Articular chondrocyte of knee joint (primary cell): ENCODE measurements around the gene FOXO3B. TPM values are rescaled to one million over a fixed set of nuclear protein-coding genes. Genes with fewer than 3 reads are reported as not detected.

ENCODE experiments used
- small RNA-seq: library from RNA; depleted of rRNA; stranded (forward); fragments of <200 nt; gene quantifications from one replicate; pipeline ENCODE3, GENCODE V24; 2012
- total RNA-seq: library from RNA; depleted of rRNA; stranded (reverse); fragments of >200 nt; gene quantifications from 2 replicates; pipeline ENCODE4 v1.2.3, GENCODE V29; 2012

The FOXO3B gene
- total RNA-seq, result 6.1 and 6.6 TPM in 2 replicates

DNA sequence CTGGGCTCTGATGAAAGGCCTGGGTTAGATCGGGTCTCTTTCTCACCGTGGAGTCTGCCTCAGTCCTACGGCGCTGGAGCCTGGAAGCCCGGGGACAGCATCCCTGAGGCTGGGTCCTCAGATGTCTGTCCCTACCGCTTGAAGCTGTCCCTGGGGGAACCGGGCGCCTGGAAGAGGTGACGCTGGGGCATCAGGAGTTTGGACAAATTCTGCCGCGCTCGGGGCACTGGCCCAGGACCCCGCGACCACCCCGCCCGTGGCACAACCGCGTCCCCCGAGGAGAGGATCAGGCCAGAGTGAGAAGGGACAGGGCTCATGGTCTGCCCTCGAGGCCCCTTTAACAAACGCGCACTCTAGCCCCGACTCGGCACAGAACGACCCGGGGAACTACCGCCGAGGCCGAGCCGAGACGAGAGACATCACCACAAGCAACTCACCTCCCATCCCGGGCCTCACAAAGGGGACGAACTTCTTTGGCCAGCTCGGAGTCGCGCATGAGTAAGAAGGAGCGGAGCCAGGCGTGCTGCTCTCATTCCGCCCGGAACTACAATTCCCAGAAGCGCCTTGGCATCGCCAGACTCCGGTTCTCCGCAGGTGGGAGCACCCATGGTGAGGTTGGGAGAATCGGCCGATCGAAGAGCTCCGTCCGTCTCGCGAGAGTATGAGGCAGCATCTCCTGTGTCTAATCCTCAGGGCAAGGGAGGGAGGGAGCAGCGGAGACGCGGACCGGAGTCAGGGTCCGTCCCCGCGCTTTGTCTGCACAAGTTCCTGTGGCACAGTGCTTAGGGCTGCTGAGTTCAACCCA, at the start of gene FOXO3B:
Gene FOXO3B (minus strand): TSS at position 548 of the 805 bp plus-strand sequence. CDS start 663 bp downstream, outside the sequence.

DNA sequence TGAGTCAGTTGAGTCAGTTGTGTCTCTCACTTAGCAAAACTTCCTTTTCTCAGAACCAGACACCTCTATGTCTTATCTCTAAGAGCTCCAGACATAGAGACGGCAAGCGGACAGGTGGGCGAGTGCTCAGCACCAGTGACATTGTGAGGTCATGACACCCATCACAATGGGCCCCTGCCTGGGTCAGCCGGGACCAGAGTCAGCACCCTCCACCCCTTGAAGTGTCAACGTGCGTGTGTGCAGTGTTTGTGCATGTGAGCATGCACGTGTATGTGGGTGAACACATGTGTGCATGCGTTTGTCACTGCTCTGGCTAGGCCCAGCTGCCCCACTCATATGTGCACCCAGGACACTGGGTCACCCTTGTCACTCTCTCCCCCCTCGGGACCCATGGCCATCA, 37.8 kb downstream of the FOXO3B start, which contains the start of gene TBC1D28:
Gene TBC1D28 (minus strand): TSS at position 101 of the 400 bp plus-strand sequence. CDS start 3,039 bp downstream, outside the sequence.

Small RNAs within 50 kb of the gene (small RNA-seq; reads per million reads assigned to genes)
- gene AC026271.2, result not detected
- not detected for gene AC026271.4

Other genes starting within 250 kb of the FOXO3B start
- gene LGALS9C, start 205.5 kb downstream of the FOXO3B start, total RNA-seq, result not detected in 2 replicates
- gene TBC1D28, start 37.9 kb downstream of the FOXO3B start, total RNA-seq, result not detected in 2 replicates
- under 0.01 TPM in 1 of 2 replicates, not detected in the other for gene FBXW10, start 61.7 kb upstream of the FOXO3B start, total RNA-seq
- gene TVP23B, start 98.9 kb upstream of the FOXO3B start, total RNA-seq, result 61.1 and 66.0 TPM in 2 replicates
- 29.1 and 30.2 TPM in 2 replicates for gene PRPSAP2, start 175.8 kb upstream of the FOXO3B start, total RNA-seq